MM.1S (cell line): ENCODE data around the gene PARD3.

Experiments
- CTCF ChIP-seq: fragments of 300-600 bp; sonication (generic); IDR thresholded peaks from 2 replicates; pipeline ENCODE4 v1.5.1; 2016; ENCODE audit warnings: antibody characterized with exemption, low read length, mixed read lengths
- EZH2 ChIP-seq: fragments of 300-600 bp; sonication (generic); optimal IDR thresholded peaks from 2 replicates; pipeline ENCODE3; 2017; ENCODE audit warnings: low read depth, mild to moderate bottlenecking, antibody characterized with exemption, low read length, mixed read lengths
- EZH2phosphoT487 ChIP-seq: fragments of 300-600 bp; sonication (generic); IDR thresholded peaks from 2 replicates; pipeline ENCODE4 v1.6.1; 2018; ENCODE audit warnings: antibody characterized with exemption, low read length

DNA sequence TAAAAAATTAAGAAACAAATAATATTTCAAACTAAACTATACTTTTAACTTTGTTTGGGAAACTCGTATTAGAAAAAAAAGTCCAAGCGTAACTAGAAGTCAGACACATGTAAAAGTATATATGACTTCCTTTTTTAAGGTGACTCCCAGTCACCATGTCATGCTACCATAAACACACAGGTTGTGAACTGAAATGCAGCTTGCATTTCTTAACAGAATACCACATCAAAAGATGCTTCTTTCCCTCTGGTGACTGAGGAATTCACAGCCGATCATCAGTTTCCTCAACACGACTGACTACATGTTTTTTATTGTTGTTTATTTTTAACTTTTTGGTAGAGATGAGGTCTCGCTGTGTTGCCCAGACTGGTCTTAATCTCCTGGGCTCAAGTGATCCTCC is 445.0 kb downstream of the PARD3 start:
- TF ChIP-seq CTCF (no peak), EZH2 (no peak), EZH2phosphoT487 (no peak)
